SK-N-SH (cell line): ENCODE data around the gene S1PR2.

Source experiments
- CHD2 ChIP-seq: fragments of 150-350 bp; IDR thresholded peaks from 2 replicates; pipeline ENCODE4 v1.6.1; 2018; ENCODE audit warnings: low read length; ENCODE audit not compliant: partially characterized antibody
- CTCF ChIP-seq: fragments of 200-600 bp; sonication (generic); IDR thresholded peaks from 2 replicates; pipeline ENCODE4 v1.6.1; 2017; ENCODE audit warnings: antibody characterized with exemption, mild to moderate bottlenecking, moderate library complexity
- EP300 ChIP-seq, 2 experiments: IDR thresholded peaks; 2 replicates each; pipeline versions ENCODE4 v1.4.0 to v1.6.1; 2012; ENCODE audit warnings: borderline replicate concordance in 1 of 2, low read depth in 1 of 2, low read length in 1 of 2
- JUND ChIP-seq: IDR thresholded peaks from 2 replicates; pipeline ENCODE4 v1.4.0; 2012
- REST ChIP-seq: IDR thresholded peaks from 2 replicates; pipeline ENCODE4 v1.6.1; 2012; ENCODE audit warnings: mild to moderate bottlenecking, low read depth, low read length, moderate library complexity
- TF ChIP-seq, protein P1 (sequence below): IDR thresholded peaks from 2 replicates; pipeline ENCODE4 v1.4.0; 2012; ENCODE audit warnings: low read depth, borderline replicate concordance

DNA sequence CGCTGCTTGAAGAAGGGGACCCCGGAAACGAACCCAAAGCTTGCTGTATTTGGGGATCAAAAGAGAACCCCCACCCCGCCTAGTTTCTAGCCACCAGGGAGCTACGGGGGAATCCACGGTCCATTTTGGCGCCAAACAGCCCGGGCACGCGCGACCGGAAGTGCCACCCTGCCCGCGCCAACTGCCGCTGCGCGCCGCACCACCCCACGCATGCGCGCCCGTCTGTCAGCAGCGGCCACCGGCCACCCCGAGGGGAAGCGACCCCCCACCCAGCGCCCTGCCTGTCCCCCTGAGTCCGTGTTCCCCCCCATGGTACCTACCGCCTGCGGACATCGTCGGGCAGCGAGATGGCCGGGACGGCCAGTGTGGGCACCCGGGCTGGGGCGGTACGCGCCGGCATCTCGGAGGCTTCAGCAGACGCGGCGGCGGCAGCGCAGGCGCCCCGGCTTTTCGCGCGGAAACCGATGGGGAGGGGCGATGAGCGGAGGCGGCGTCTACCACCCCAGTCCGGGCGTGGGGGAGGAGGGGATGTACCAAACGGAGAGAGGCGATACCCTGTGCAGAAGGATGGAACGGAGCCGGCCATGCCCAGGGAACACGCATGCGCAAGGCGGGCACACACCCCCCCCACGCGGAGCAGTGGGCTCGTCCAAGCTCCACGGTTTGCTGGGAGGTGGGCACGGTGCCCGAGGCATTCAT, 36.5 kb downstream of the S1PR2 start, which contains the start of gene DNMT1:
- TF ChIP-seq EP300 (IDR thresholded peaks at IDR 0.05; ENCODE audit: borderline replicate concordance in 1 of 2, low read depth in 1 of 2, low read length in 1 of 2) (peak in 1 of 2 experiments; percentile 70; a peak in 1 of 4 replicates), CTCF (no peak), CHD2 (no peak), JUND (peak; percentile 32; the same call in 1 of the 2 replicates), REST (0 out of 2 replicates have a peak, but pooled peaks have one; percentile 19)
- TF ChIP-seq, protein P1, sequence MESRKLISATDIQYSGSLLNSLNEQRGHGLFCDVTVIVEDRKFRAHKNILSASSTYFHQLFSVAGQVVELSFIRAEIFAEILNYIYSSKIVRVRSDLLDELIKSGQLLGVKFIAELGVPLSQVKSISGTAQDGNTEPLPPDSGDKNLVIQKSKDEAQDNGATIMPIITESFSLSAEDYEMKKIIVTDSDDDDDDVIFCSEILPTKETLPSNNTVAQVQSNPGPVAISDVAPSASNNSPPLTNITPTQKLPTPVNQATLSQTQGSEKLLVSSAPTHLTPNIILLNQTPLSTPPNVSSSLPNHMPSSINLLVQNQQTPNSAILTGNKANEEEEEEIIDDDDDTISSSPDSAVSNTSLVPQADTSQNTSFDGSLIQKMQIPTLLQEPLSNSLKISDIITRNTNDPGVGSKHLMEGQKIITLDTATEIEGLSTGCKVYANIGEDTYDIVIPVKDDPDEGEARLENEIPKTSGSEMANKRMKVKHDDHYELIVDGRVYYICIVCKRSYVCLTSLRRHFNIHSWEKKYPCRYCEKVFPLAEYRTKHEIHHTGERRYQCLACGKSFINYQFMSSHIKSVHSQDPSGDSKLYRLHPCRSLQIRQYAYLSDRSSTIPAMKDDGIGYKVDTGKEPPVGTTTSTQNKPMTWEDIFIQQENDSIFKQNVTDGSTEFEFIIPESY, result no peak
